DND-41 (cell line): ENCODE data around the gene FAM168A.

Source experiments
- EZH2 ChIP-seq: IDR thresholded peaks from 3 replicates; pipeline ENCODE4 v1.6.1; 2012; ENCODE audit warnings: borderline replicate concordance, low read depth, mild to moderate bottlenecking, moderate library complexity, low read length, inconsistent platforms; ENCODE audit not compliant: severe bottlenecking
- TF ChIP-seq, protein P1 (sequence below): IDR thresholded peaks from 2 replicates; pipeline ENCODE4 v1.5.1; 2012; ENCODE audit warnings: borderline replicate concordance, low read length, moderate library complexity, mild to moderate bottlenecking; ENCODE audit not compliant: poor library complexity, severe bottlenecking; ENCODE audit errors: extremely low read depth

- TF ChIP-seq, protein P1, sequence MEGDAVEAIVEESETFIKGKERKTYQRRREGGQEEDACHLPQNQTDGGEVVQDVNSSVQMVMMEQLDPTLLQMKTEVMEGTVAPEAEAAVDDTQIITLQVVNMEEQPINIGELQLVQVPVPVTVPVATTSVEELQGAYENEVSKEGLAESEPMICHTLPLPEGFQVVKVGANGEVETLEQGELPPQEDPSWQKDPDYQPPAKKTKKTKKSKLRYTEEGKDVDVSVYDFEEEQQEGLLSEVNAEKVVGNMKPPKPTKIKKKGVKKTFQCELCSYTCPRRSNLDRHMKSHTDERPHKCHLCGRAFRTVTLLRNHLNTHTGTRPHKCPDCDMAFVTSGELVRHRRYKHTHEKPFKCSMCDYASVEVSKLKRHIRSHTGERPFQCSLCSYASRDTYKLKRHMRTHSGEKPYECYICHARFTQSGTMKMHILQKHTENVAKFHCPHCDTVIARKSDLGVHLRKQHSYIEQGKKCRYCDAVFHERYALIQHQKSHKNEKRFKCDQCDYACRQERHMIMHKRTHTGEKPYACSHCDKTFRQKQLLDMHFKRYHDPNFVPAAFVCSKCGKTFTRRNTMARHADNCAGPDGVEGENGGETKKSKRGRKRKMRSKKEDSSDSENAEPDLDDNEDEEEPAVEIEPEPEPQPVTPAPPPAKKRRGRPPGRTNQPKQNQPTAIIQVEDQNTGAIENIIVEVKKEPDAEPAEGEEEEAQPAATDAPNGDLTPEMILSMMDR: no peak
- no peak for TF ChIP-seq EZH2
Measured at GRCh38 chr11:73536961-73537360, 61.0 kb downstream of the FAM168A start.
